ENCODE measurements around the gene CPLX4. TPM values are rescaled to one million over a fixed set of nuclear protein-coding genes. Genes with fewer than 3 reads are reported as not detected.

CPLX4 gene
- total and polyA plus RNA-seq, 2 of the 13 experiments (the other 11 are each of a cell fraction or from before 2014, with no cell fraction given) = not detected

- TF ChIP-seq, protein P1, sequence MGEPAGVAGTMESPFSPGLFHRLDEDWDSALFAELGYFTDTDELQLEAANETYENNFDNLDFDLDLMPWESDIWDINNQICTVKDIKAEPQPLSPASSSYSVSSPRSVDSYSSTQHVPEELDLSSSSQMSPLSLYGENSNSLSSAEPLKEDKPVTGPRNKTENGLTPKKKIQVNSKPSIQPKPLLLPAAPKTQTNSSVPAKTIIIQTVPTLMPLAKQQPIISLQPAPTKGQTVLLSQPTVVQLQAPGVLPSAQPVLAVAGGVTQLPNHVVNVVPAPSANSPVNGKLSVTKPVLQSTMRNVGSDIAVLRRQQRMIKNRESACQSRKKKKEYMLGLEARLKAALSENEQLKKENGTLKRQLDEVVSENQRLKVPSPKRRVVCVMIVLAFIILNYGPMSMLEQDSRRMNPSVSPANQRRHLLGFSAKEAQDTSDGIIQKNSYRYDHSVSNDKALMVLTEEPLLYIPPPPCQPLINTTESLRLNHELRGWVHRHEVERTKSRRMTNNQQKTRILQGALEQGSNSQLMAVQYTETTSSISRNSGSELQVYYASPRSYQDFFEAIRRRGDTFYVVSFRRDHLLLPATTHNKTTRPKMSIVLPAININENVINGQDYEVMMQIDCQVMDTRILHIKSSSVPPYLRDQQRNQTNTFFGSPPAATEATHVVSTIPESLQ (CRISPR knock-in tag; conservative IDR thresholded peaks at IDR 0.05) = no peak
- peak; percentile 83; the same call in 1 of the 2 replicates for TF ChIP-seq ZNF772 (CRISPR knock-in tag; IDR thresholded peaks at IDR 0.05)
- TF ChIP-seq MZF1 (CRISPR knock-in tag; IDR thresholded peaks at IDR 0.05; ENCODE audit: borderline replicate concordance) = 0 out of 2 replicates have a peak, but pooled peaks have one; percentile 50
- no peak for TF ChIP-seq MIER2 (CRISPR knock-in tag; IDR thresholded peaks at IDR 0.05)
- TF ChIP-seq, protein P2, sequence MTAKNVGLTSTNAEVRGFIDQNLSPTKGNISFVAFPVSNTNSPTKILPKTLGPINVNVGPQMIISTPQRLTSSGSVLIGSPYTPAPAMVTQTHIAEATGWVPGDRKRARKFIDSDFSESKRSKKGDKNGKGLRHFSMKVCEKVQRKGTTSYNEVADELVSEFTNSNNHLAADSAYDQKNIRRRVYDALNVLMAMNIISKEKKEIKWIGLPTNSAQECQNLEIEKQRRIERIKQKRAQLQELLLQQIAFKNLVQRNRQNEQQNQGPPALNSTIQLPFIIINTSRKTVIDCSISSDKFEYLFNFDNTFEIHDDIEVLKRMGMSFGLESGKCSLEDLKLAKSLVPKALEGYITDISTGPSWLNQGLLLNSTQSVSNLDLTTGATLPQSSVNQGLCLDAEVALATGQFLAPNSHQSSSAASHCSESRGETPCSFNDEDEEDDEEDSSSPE (CRISPR knock-in tag; IDR thresholded peaks at IDR 0.05) = peak; percentile 47
- TF ChIP-seq HOXA3 (CRISPR knock-in tag; IDR thresholded peaks at IDR 0.05) = peak; percentile 65
- TF ChIP-seq NFKBIZ (CRISPR knock-in tag; IDR thresholded peaks at IDR 0.05) = no peak
- TF ChIP-seq KLF15 (CRISPR knock-in tag; IDR thresholded peaks at IDR 0.05; ENCODE audit: borderline replicate concordance) = peak; percentile 56; the same call in 1 of the 2 replicates
- TF ChIP-seq ZNF547 (CRISPR knock-in tag; IDR thresholded peaks at IDR 0.05) = peak; percentile 79; the same call in 1 of the 2 replicates
- no peak for TF ChIP-seq GPBP1L1 (CRISPR knock-in tag; IDR thresholded peaks at IDR 0.05)
- TF ChIP-seq, protein P3, sequence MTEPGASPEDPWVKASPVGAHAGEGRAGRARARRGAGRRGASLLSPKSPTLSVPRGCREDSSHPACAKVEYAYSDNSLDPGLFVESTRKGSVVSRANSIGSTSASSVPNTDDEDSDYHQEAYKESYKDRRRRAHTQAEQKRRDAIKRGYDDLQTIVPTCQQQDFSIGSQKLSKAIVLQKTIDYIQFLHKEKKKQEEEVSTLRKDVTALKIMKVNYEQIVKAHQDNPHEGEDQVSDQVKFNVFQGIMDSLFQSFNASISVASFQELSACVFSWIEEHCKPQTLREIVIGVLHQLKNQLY (CRISPR knock-in tag; IDR thresholded peaks at IDR 0.05) = no peak
- peak; percentile 83; the same call in 1 of the 2 replicates for TF ChIP-seq ZNF225 (CRISPR knock-in tag; IDR thresholded peaks at IDR 0.05)
- TF ChIP-seq ZC3H13 (CRISPR knock-in tag; IDR thresholded peaks at IDR 0.05) = 0 out of 2 replicates have a peak, but pooled peaks have one; percentile 20
- no peak for TF ChIP-seq GTF3A (CRISPR knock-in tag; conservative IDR thresholded peaks at IDR 0.05)
- TF ChIP-seq SALL2 (CRISPR knock-in tag; IDR thresholded peaks at IDR 0.05) = peak; percentile 49; the same call in 1 of the 2 replicates
- TF ChIP-seq MAZ (IDR thresholded peaks at IDR 0.05; ENCODE audit: borderline replicate concordance, low read depth, low read length) = peak; percentile 61; the same call in 1 of the 2 replicates
- TF ChIP-seq MAZ (CRISPR knock-in tag; IDR thresholded peaks at IDR 0.05; ENCODE audit: low read depth) = peak; percentile 87
- peak; percentile 74; the same call in 1 of the 2 replicates for TF ChIP-seq ZNF790 (CRISPR knock-in tag; IDR thresholded peaks at IDR 0.05; ENCODE audit: borderline replicate concordance)
- TF ChIP-seq ZNF317 (CRISPR knock-in tag; IDR thresholded peaks at IDR 0.05) = peak; percentile 69; the same call in 1 of the 2 replicates
- no peak for TF ChIP-seq SCMH1 (CRISPR knock-in tag; IDR thresholded peaks at IDR 0.05; ENCODE audit: borderline replicate concordance)
- TF ChIP-seq, protein P4, sequence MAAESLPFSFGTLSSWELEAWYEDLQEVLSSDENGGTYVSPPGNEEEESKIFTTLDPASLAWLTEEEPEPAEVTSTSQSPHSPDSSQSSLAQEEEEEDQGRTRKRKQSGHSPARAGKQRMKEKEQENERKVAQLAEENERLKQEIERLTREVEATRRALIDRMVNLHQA (CRISPR knock-in tag; IDR thresholded peaks at IDR 0.05) = no peak
- TF ChIP-seq CEBPG (CRISPR knock-in tag; IDR thresholded peaks at IDR 0.05) = no peak
- no peak for TF ChIP-seq ZFP41 (CRISPR knock-in tag; IDR thresholded peaks at IDR 0.05; ENCODE audit: borderline replicate concordance)
- peak; percentile 65; the same call in 1 of the 2 replicates for TF ChIP-seq HOXA5 (CRISPR knock-in tag; IDR thresholded peaks at IDR 0.05)
- TF ChIP-seq ZFP62 (CRISPR knock-in tag; IDR thresholded peaks at IDR 0.05) = no peak
These were observed 40.5 kb upstream of the CPLX4 start, which contains the start of gene LMAN1 (continued) for GRCh38 chr18:59358712-59359575.
